Measurements from ENCODE around the gene LPP.

DNA sequence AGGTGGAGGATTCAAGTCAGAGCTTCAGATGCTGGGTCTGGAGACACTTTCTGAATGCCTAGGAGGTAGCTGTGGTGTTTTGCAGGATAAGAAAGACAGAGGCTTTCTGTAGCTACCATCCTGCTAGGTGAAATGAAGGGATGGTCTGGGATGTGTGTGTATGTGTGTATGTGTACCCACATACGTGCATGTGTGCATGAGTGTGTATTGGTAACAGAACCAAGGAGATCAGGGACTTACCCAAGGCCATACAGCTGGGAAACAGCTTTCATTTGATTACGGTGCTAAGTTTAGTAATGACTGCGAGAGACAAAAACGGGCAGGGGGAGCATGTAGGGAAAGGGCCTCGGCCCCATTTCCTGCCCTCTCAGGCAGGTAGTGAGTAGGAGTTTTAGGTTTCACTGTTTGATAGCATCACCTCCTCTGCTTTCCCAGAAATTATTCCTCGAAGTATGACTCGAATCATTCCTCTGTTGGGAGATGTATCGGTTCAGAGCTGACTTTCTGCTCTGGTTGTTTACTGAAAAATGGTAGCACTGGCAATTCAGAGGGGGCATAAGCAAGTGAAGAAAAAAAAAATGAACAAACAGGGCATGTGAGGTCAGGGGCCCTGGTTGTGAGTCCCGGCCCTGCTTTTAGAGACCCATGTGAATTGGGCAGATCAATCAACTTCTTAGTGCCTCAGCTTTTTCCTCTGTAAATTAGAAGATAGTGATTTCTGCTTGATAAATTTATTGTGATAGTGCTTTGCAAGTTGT, 130.7 kb downstream of the LPP start:
- TF ChIP-seq, protein P1, sequence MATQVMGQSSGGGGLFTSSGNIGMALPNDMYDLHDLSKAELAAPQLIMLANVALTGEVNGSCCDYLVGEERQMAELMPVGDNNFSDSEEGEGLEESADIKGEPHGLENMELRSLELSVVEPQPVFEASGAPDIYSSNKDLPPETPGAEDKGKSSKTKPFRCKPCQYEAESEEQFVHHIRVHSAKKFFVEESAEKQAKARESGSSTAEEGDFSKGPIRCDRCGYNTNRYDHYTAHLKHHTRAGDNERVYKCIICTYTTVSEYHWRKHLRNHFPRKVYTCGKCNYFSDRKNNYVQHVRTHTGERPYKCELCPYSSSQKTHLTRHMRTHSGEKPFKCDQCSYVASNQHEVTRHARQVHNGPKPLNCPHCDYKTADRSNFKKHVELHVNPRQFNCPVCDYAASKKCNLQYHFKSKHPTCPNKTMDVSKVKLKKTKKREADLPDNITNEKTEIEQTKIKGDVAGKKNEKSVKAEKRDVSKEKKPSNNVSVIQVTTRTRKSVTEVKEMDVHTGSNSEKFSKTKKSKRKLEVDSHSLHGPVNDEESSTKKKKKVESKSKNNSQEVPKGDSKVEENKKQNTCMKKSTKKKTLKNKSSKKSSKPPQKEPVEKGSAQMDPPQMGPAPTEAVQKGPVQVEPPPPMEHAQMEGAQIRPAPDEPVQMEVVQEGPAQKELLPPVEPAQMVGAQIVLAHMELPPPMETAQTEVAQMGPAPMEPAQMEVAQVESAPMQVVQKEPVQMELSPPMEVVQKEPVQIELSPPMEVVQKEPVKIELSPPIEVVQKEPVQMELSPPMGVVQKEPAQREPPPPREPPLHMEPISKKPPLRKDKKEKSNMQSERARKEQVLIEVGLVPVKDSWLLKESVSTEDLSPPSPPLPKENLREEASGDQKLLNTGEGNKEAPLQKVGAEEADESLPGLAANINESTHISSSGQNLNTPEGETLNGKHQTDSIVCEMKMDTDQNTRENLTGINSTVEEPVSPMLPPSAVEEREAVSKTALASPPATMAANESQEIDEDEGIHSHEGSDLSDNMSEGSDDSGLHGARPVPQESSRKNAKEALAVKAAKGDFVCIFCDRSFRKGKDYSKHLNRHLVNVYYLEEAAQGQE (IDR thresholded peaks at IDR 0.05): no peak
- TF ChIP-seq, protein P2, sequence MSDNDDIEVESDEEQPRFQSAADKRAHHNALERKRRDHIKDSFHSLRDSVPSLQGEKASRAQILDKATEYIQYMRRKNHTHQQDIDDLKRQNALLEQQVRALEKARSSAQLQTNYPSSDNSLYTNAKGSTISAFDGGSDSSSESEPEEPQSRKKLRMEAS (IDR thresholded peaks at IDR 0.05): no peak
- TF ChIP-seq SMC3 (IDR thresholded peaks at IDR 0.05) (no peak), JUNB (IDR thresholded peaks at IDR 0.05) (no peak), RAD21 (conservative IDR thresholded peaks at IDR 0.05 in 1 of 2, IDR thresholded peaks at IDR 0.05 in 1 of 2) (no peak), CHD2 (IDR thresholded peaks at IDR 0.05; ENCODE audit: low read length, partially characterized antibody) (no peak), CBX2 (IDR thresholded peaks at IDR 0.05; ENCODE audit: borderline replicate concordance, low read depth) (no peak), EHMT2 (IDR thresholded peaks at IDR 0.05; ENCODE audit: low read depth) (no peak), CEBPB (IDR thresholded peaks at IDR 0.05) (no peak), ESRRA (IDR thresholded peaks at IDR 0.05; ENCODE audit: borderline replicate concordance, low read length) (no peak), BHLHE40 (IDR thresholded peaks at IDR 0.05; ENCODE audit: low read depth, low read length) (no peak)
- TF ChIP-seq, protein P3, sequence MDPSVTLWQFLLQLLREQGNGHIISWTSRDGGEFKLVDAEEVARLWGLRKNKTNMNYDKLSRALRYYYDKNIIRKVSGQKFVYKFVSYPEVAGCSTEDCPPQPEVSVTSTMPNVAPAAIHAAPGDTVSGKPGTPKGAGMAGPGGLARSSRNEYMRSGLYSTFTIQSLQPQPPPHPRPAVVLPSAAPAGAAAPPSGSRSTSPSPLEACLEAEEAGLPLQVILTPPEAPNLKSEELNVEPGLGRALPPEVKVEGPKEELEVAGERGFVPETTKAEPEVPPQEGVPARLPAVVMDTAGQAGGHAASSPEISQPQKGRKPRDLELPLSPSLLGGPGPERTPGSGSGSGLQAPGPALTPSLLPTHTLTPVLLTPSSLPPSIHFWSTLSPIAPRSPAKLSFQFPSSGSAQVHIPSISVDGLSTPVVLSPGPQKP (IDR thresholded peaks at IDR 0.05; ENCODE audit: low read depth, low read length): no peak
- TF ChIP-seq, protein P4, sequence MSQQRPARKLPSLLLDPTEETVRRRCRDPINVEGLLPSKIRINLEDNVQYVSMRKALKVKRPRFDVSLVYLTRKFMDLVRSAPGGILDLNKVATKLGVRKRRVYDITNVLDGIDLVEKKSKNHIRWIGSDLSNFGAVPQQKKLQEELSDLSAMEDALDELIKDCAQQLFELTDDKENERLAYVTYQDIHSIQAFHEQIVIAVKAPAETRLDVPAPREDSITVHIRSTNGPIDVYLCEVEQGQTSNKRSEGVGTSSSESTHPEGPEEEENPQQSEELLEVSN (IDR thresholded peaks at IDR 0.05; ENCODE audit: borderline replicate concordance, low read depth): no peak
- TF ChIP-seq, protein P5, sequence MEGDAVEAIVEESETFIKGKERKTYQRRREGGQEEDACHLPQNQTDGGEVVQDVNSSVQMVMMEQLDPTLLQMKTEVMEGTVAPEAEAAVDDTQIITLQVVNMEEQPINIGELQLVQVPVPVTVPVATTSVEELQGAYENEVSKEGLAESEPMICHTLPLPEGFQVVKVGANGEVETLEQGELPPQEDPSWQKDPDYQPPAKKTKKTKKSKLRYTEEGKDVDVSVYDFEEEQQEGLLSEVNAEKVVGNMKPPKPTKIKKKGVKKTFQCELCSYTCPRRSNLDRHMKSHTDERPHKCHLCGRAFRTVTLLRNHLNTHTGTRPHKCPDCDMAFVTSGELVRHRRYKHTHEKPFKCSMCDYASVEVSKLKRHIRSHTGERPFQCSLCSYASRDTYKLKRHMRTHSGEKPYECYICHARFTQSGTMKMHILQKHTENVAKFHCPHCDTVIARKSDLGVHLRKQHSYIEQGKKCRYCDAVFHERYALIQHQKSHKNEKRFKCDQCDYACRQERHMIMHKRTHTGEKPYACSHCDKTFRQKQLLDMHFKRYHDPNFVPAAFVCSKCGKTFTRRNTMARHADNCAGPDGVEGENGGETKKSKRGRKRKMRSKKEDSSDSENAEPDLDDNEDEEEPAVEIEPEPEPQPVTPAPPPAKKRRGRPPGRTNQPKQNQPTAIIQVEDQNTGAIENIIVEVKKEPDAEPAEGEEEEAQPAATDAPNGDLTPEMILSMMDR (IDR thresholded peaks at IDR 0.05): no peak
